IPS DF 4.7 (cell line): ENCODE data around the gene FOXRED2.
"Not testable (repeated sequence)": the region's sequence is repeated elsewhere in the genome, so short reads cannot be mapped to it uniquely, and the experiment has no call there.

Experiments
- DNase-seq: peaks from one replicate; pipeline ENCODE4 v3.0.0-alpha.2; 2013; ENCODE audit warnings: low spot score; ENCODE audit errors: extremely low read depth

FOXRED2 gene

GRCh38 chr22:36519906-36520305, 13.1 kb upstream of the FOXRED2 start:
- DNase-seq = not testable (repeated sequence)

GRCh38 chr22:36514766-36515165, 7.9 kb upstream of the FOXRED2 start:
- DNase-seq = no peak

- no peak for DNase-seq
These were observed 6.2 kb upstream of the FOXRED2 start for GRCh38 chr22:36512991-36513390.

- DNase-seq = no peak
These were observed 5.5 kb upstream of the FOXRED2 start for GRCh38 chr22:36512333-36512732.

GRCh38 chr22:36510966-36511881, 4.4 kb upstream of the FOXRED2 start:
- DNase-seq = no peak

GRCh38 chr22:36510384-36510783, 3.5 kb upstream of the FOXRED2 start:
- DNase-seq = no peak

GRCh38 chr22:36507518-36508010, 724 bp upstream of the FOXRED2 start:
- no peak for DNase-seq

- no peak for DNase-seq
These were observed 723 bp downstream of the FOXRED2 start for GRCh38 chr22:36505998-36506635.

- DNase-seq = no peak
These were observed 8.8 kb downstream of the FOXRED2 start for GRCh38 chr22:36497910-36498665.

- no peak for DNase-seq
These were observed 13.1 kb downstream of the FOXRED2 start for GRCh38 chr22:36493690-36494110.

GRCh38 chr22:36492109-36492508, 14.7 kb downstream of the FOXRED2 start:
- DNase-seq = no peak

GRCh38 chr22:36491155-36491554, 15.7 kb downstream of the FOXRED2 start:
- DNase-seq = no peak

- no peak for DNase-seq
These were observed 20.0 kb downstream of the FOXRED2 start for GRCh38 chr22:36486619-36487384.

- DNase-seq = no peak
These were observed 25.3 kb downstream of the FOXRED2 start, which contains the start of gene TXN2 for GRCh38 chr22:36481393-36482168. Gene TXN2 (minus strand): TSS chr22:36481640. CDS start chr22:36480837, 803 bp downstream.

GRCh38 chr22:36480941-36481392, 25.9 kb downstream of the FOXRED2 start:
- no peak for DNase-seq

GRCh38 chr22:36478966-36479365, 27.9 kb downstream of the FOXRED2 start:
- DNase-seq = no peak

- DNase-seq = no peak
These were observed 31.5 kb downstream of the FOXRED2 start for GRCh38 chr22:36475341-36475740.

GRCh38 chr22:36472689-36473088, 34.2 kb downstream of the FOXRED2 start:
- no peak for DNase-seq

- DNase-seq = no peak
These were observed 35.5 kb downstream of the FOXRED2 start for GRCh38 chr22:36471341-36471821.

- DNase-seq = no peak
These were observed 35.9 kb downstream of the FOXRED2 start for GRCh38 chr22:36470994-36471331.
